Heart left ventricle (tissue), 16 donors: ENCODE results near the gene SIMC1. TPM values are rescaled to one million over a fixed set of nuclear protein-coding genes. Genes with fewer than 3 reads are reported as not detected.
A peak's percentile ranks its signal among the peaks of the same experiment; 100 is the strongest.
"Not testable (repeated sequence)": the region's sequence is repeated elsewhere in the genome, so short reads cannot be mapped to it uniquely, and the experiment has no call there.

Experiments
- ATAC-seq, 4 donors: fragments of 200-7000 bp; cut with Tn5 transposase; one replicate each; pipeline ENCODE4 v1.9.1; 2020 to 2022; ENCODE audit warnings: moderate library complexity in 4 of 4, mild to moderate bottlenecking in 3 of 4, moderate number of reproducible peaks in 1 of 4
- DNase-seq, 5 donors: peaks; one replicate each; pipeline ENCODE4 v3.0.0-alpha.2; 2020
- H3K27ac ChIP-seq, 12 donors: fragments of 200-600 bp; sonication (generic) in 4 of 12; one replicate each; pipeline versions ENCODE4 v1.5.0 to v1.8.0; 2016 to 2022; ENCODE audit warnings: mild to moderate bottlenecking in 2 of 12
- H3K27me3 ChIP-seq, 9 donors: fragments of 200-600 bp; sonication (generic) in 2 of 9; one replicate each; pipeline versions ENCODE4 v1.5.1 to v1.8.0; 2016 to 2022; ENCODE audit warnings: mild to moderate bottlenecking in 3 of 9
- H3K36me3 ChIP-seq, 9 donors: fragments of 200-600 bp; sonication (generic) in 2 of 9; one replicate each; pipeline versions ENCODE4 v1.5.0 to v1.8.0; 2018 to 2022; ENCODE audit warnings: mild to moderate bottlenecking in 2 of 9
- H3K4me1 ChIP-seq, 12 donors: fragments of 200-600 bp; sonication (generic) in 4 of 12; one replicate each; pipeline versions ENCODE4 v1.5.0 to v1.8.0; 2016 to 2022; ENCODE audit warnings: mild to moderate bottlenecking in 3 of 12
- H3K4me3 ChIP-seq, 12 donors: fragments of 200-600 bp; sonication (generic) in 4 of 12; one replicate each; pipeline versions ENCODE4 v1.5.0 to v1.8.0; 2017 to 2022; ENCODE audit warnings: mild to moderate bottlenecking in 9 of 12, moderate library complexity in 4 of 12
- H3K9me3 ChIP-seq, 12 donors: fragments of 200-600 bp; sonication (generic) in 4 of 12; one replicate each; pipeline versions ENCODE4 v1.5.0 to v1.8.0; 2016 to 2022; ENCODE audit warnings: mild to moderate bottlenecking in 1 of 12
- POLR2A ChIP-seq, 2 donors: fragments of 450-650 bp; IDR thresholded peaks; one replicate each; pipeline ENCODE4 v1.6.1; 2017; ENCODE audit warnings: antibody characterized with exemption in 2 of 2, mild to moderate bottlenecking in 2 of 2, moderate library complexity in 2 of 2
- WGBS, 4 donors: extraction: QIAGEN DNeasy Blood & Tissue Kit in 2 of 4; methylation state at CpG; one replicate each; pipeline versions ENCODE4 v1.1.5 to v1.1.7; 2013 to 2018; 5-methylcytosine and 5-hydroxymethylcytosine counted together
- intact Hi-C, 10 donors: fragments of 100-400 bp; cut with DNase I; formaldehyde crosslinking; loops; one replicate each; pipeline versions ENCODE4 v1.11.1 to v1.14.2; 2022
- polyA plus RNA-seq, 2 donors: library from polyadenylated mRNA; stranded (reverse); fragments of 200-250 nt; gene quantifications; one replicate each; pipeline ENCODE4 v1.2.3, GENCODE V29; 2013
- total RNA-seq, 9 donors: library from RNA; depleted of rRNA in 2 of 9; stranded (reverse); fragments of >200 nt in 2 of 9; fragmentation: NEBNext Ultra II Directional in 3 of 9; extraction: Animal tissue kit (Norgen Biotek cat#: 25700) in 3 of 9; gene quantifications; one replicate each; pipeline versions ENCODE4 v1.1.0 to v1.2.4, GENCODE V29; 2016 to 2023
- TF ChIP-seq, protein P1 (sequence below), 12 donors: fragments of 200-600 bp; sonication (generic) in 4 of 12; IDR thresholded peaks; one replicate each; pipeline versions ENCODE4 v1.5.0 to v1.8.0; 2018 to 2022; ENCODE audit warnings: antibody characterized with exemption in 12 of 12, mild to moderate bottlenecking in 5 of 12
- donor health status: ischemic (EF 13 %, LVEDD 7.1; RV severe dilation, severe dysfunction).
- donor health status: healthy with polysubstance abuse.
- donor health status: DM: no; HTN: yes; CAD: no.
- donor health status: DM: no; HTN: no; CAD: no.
- donor health status: ischemic (EF 25% LVEDD 6.9; RV normal size, moderate dysfunction).
- donor health status: ischemic (EF 25% LVEDD 5.7; RV mildly dilated, moderate dysfunction).
- donor health status: healthy.
- donor health status: DM: yes; HTN: yes; CAD: no.
- donor health status: ischemic (EF 35%, LVEDD 5.7; RV mildly dilated, moderate dysfunction).
- donor health status: nonischemic (EF 11% LVEDD 7.7; RV severe dilation, severe dysfunction).
- donor health status: DM: yes; HTN: yes; CAD: no.
- donor health status: PGD.
- donor health status: ischemic (EF 29% LVEDD 5.4; RV normal size, mild dysfunction).
- donor health status: nonischemic (EF 23%, LVEDD 6.1; RV moderate dilation, normal function).

The SIMC1 gene
- total and polyA plus RNA-seq, 11 donors, result 2.2 to 9.0 (median 4.6) TPM

- intact Hi-C loops, H3K36me3 ChIP-seq, H3K27ac ChIP-seq, DNase-seq, H3K9me3 ChIP-seq: not testable (repeated sequence)
- peak in 3 of 4 donors; percentile 39 to 82 (median 67) for ATAC-seq
- peak overlapping the region in 9 of 12 donors; percentile 16 to 40 (median 27) for H3K4me3 ChIP-seq
- peaks cover 0 to 14% (median 6%) of the 10 kb centered on the region in 9 donors for H3K27me3 ChIP-seq
- WGBS, 4 donors, result 0 to 3% (median 2%) methylated on average over 9 to 72 of the region's 72 CpGs; no CpG with 5 or more reads in 1 of the 4 donors
- peaks cover 0 to 11% (median 0%) of the 10 kb centered on the region in 12 donors for H3K4me1 ChIP-seq
Measured at GRCh38 chr5:176198991-176199733, 39.1 kb upstream of the SIMC1 start.

DNA sequence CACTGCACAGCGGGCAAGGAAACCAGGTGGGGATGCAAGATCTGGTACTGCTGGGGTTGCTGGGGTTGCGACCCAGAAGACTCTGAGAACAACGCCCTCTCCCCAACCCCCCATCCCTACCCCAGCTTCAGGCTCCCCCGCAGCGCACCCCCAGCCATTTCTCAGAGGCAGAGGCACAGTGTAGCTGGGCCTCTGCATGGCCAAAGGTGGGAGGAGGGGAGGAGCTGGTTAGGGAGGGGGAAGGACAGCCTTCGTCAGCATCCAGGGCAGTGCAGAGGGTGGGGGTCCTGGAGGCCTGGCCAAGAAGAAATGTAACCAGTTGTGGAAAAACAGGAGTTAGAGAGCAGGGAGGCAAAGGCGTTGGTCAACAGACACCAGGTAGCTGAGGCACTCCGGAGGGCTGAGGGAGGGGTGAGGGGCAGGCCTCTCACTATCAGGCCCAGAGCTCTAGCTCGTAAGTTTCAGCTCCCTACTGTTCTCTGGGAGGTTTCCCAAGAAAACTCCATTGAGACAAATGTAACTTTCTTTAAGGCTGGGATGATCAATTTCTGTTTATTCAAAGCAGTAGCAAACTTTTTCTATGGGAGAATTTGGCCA is 38.3 kb upstream of the SIMC1 start:
- 9 to 34% (median 15%) methylated on average over 4 to 9 of the region's 9 CpGs for WGBS, 4 donors

DNA sequence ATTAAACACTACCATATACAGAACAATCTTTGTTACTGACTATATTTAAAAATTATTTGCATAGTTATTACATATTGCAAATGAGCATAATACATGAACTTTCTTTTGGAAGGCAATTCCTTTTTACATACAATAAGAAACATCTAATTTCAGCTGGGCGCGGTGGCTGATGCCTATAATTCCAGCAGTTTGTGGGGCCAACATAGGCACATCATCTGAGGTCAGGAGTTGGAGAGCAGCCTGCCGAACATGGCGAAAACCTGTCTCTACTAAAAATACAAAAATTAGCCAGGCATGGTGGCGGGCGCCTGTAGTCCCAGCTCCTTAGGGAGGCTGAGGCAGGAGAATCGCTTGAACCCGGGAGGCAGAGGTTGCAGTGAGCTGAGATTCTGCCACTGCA is 36.4 kb upstream of the SIMC1 start:
- intact Hi-C loops, result no loop called here
- TF ChIP-seq POLR2A (IDR thresholded peaks at IDR 0.05), result no peak
- TF ChIP-seq, protein P1, sequence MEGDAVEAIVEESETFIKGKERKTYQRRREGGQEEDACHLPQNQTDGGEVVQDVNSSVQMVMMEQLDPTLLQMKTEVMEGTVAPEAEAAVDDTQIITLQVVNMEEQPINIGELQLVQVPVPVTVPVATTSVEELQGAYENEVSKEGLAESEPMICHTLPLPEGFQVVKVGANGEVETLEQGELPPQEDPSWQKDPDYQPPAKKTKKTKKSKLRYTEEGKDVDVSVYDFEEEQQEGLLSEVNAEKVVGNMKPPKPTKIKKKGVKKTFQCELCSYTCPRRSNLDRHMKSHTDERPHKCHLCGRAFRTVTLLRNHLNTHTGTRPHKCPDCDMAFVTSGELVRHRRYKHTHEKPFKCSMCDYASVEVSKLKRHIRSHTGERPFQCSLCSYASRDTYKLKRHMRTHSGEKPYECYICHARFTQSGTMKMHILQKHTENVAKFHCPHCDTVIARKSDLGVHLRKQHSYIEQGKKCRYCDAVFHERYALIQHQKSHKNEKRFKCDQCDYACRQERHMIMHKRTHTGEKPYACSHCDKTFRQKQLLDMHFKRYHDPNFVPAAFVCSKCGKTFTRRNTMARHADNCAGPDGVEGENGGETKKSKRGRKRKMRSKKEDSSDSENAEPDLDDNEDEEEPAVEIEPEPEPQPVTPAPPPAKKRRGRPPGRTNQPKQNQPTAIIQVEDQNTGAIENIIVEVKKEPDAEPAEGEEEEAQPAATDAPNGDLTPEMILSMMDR (IDR thresholded peaks at IDR 0.05), result no peak
- Histone ChIP-seq H3K27me3 (peaks cover 0 to 11% (median 6%) of the 10 kb centered on the region in 9 donors), H3K9me3 (no peaks in the 10 kb centered on the region), H3K36me3 (no peaks in the 10 kb centered on the region), H3K4me1 (peaks cover 0 to 9% (median 0%) of the 10 kb centered on the region in 12 donors), H3K4me3 (no peak overlapping the region), H3K27ac (no peak overlapping the region)
- DNase-seq (no peak), ATAC-seq (no peak)
- 94 to 96% (median 94%) methylated on average over 8 of the region's 8 CpGs for WGBS, 4 donors

More for the DNA sequence above, 38.3 kb upstream of the SIMC1 start:
- H3K36me3 ChIP-seq, H3K9me3 ChIP-seq, H3K4me1 ChIP-seq, H3K27ac ChIP-seq, DNase-seq, intact Hi-C loops, ATAC-seq: not testable (repeated sequence)
- H3K4me3 ChIP-seq, result peak overlapping the region in 1 of 12 donors; percentile 40
- H3K27me3 ChIP-seq, result peaks cover 0 to 11% (median 6%) of the 10 kb centered on the region in 9 donors

- H3K27me3 ChIP-seq, result peaks cover 0 to 11% (median 6%) of the 10 kb centered on the region in 9 donors
- TF ChIP-seq POLR2A (IDR thresholded peaks at IDR 0.05), result no peak
- TF ChIP-seq, protein P1 (IDR thresholded peaks at IDR 0.05), result no peak
- H3K9me3 ChIP-seq, result no peaks in the 10 kb centered on the region
- H3K4me1 ChIP-seq, result peaks cover 0 to 9% (median 0%) of the 10 kb centered on the region in 12 donors
- H3K27ac ChIP-seq, result no peak overlapping the region
- DNase-seq (no peak), ATAC-seq (no peak)
- 67 to 74% (median 71%) methylated on average over 8 of the region's 8 CpGs for WGBS, 4 donors
- intact Hi-C loops, result no loop called here
- H3K36me3 ChIP-seq, result no peaks in the 10 kb centered on the region
- no peak overlapping the region for H3K4me3 ChIP-seq
Measured at GRCh38 chr5:176203086-176203485, 35.1 kb upstream of the SIMC1 start.

DNA sequence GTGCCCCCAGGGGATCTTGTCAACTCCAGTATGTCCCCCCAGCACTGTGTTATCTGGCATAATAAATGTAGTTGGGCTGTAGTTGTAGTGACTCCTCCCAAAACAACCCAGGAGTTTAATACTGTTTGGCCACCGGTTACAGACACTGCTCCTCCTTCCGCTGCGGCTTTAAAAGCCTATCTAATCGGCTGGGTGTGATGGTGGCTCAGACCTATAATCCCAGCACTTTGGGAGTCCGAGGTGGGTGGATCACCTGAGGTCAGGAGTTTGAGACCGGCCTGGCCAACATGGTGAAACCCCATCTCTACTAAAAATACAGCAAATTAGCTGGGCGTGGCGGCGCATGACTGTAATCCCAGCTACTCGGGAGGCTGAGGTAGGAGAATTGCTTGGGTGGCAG is 34.7 kb upstream of the SIMC1 start:
- H3K4me3 ChIP-seq, result not testable (repeated sequence)
- WGBS, 4 donors, result 68 to 79% (median 77%) methylated on average over 8 to 10 of the region's 10 CpGs

DNA sequence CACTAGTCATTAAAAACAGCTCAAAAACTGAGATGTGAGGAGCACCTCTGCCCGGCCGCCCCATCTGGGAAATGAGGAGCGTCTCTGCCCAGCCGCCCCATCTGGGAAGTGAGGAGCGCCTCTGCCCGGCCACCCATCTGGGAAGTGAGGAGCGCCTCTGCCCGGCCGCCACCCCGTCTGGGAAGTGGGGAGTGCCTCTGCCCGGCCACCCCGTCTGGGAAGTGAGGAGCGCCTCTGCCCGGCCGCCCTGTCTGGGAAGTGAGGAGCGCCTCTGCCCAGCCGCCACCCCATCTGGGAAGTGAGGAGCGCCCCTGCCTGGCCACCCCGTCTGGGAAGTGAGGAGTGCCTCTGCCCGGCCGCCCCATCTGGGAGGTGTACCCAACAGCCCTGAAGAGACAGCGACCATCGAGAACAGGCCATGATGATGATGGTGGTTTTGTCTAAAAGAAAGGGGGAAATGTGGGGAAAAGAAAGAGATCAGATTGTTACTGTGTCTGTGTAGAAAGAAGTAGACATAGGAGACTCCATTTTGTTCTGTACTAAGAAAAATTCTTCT is 23.7 kb upstream of the SIMC1 start:
- ATAC-seq, H3K4me3 ChIP-seq, DNase-seq, intact Hi-C loops, H3K27ac ChIP-seq, H3K36me3 ChIP-seq, H3K27me3 ChIP-seq, H3K9me3 ChIP-seq, H3K4me1 ChIP-seq: not testable (repeated sequence)
- WGBS, 4 donors, result 88 to 96% (median 90%) methylated on average over 6 to 23 of the region's 23 CpGs

More for the DNA sequence above, 34.7 kb upstream of the SIMC1 start:
- ATAC-seq, H3K9me3 ChIP-seq, intact Hi-C loops, H3K36me3 ChIP-seq, DNase-seq, H3K4me1 ChIP-seq, H3K27ac ChIP-seq, H3K27me3 ChIP-seq: not testable (repeated sequence)

DNA sequence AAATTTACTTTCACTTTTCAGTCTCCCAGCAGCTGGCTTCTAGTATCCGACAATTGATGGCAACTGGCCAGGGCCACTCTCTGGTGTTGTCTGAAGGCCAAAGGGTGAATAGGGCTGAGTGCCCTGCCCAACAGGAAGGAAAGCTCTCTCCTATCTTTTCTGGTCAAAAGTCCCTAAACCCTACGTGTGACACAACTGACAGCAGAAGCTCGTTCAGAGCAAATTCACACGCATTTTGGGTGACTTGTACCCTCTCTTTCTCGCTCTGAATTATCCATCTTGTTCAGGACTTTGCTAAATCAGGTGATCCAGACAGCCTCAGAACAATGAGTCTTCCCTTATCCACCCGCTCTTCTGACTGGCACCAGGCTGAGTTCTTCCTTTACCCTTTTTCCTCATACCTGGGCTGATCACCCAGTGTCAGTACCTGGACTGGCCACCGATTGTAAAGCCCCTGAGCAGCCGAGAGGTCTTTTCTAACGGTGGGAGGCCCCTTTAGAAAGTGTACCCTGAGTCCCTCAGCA is 21.8 kb upstream of the SIMC1 start:
- ATAC-seq (peak in 3 of 4 donors; percentile 79 to 81 (median 80)), DNase-seq (peak; percentile 54 to 79 (median 70))
- intact Hi-C loops, H3K9me3 ChIP-seq, H3K27ac ChIP-seq, H3K4me3 ChIP-seq, H3K27me3 ChIP-seq, H3K4me1 ChIP-seq, H3K36me3 ChIP-seq: not testable (repeated sequence)
- 60 to 70% (median 65%) methylated on average over 8 to 9 of the region's 9 CpGs for WGBS, 4 donors

GRCh38 chr5:176217188-176217729 is 21.0 kb upstream of the SIMC1 start:
- WGBS, 4 donors, result 71 to 81% (median 73%) methylated on average over 3 to 5 of the region's 5 CpGs; no CpG with 5 or more reads in 1 of the 4 donors
- H3K9me3 ChIP-seq, H3K27ac ChIP-seq, H3K36me3 ChIP-seq, intact Hi-C loops, H3K27me3 ChIP-seq, H3K4me3 ChIP-seq, H3K4me1 ChIP-seq, ATAC-seq, DNase-seq: not testable (repeated sequence)
